ENCODE results near the gene HSCB.
"Not testable (repeated sequence)": the region's sequence is repeated elsewhere in the genome, so short reads cannot be mapped to it uniquely, and the experiment has no call there.

Gene HSCB

DNA sequence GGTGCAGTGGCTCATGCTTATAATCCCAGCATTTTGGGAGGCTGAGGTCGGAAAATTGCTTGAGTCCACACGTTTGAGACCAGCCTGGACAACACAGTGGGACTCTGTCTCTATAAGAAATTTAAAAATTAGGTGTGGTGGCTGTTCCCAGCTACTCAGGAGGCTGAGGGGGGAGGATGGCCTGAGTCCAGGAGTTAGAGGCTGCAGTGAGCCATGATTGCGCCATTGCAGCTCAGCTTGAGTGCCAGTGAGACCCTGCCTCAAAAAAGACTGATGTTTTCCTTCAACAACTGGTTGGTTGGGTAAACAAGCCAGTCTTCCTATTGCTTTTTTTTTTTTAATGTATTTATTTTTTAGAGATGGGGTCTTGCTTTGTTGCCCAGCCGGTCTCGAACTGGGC is 49.3 kb downstream of the HSCB start:
- DNase-seq (ENCODE audit: extremely low read depth in 1 of 2, low read depth in 1 of 2) = no peak

DNA sequence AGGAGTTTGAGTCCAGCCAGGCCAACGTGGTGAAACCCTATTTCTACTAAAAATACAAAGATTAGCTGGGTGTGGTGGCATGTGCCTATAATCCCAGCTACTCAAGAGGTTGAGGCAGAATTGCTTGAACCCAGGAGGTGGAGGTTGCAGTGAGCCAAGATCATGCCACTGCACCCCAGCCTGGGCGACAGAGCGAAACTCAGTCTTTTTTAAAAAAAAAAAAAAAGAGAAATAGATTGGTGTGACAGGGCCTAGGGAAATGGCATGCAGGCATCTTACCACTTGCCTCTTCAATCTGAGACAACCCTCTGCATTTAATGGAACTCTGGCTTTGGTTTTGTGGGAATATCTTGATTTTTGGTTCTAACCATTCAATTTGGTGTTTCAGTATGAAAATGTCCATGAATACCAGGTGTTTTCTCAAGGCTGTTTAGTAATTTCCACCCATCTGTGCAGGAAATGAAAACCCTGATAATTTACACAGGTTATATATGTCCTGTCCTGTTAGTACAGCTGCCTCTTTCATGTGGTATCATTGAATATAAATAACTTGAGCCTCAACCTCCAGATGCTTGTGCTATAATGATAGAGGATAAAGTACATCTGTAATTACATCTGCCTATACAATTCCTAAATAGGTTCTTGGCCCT is 50.1 kb downstream of the HSCB start:
- no peak for DNase-seq (ENCODE audit: extremely low read depth in 1 of 2, low read depth in 1 of 2)

DNA sequence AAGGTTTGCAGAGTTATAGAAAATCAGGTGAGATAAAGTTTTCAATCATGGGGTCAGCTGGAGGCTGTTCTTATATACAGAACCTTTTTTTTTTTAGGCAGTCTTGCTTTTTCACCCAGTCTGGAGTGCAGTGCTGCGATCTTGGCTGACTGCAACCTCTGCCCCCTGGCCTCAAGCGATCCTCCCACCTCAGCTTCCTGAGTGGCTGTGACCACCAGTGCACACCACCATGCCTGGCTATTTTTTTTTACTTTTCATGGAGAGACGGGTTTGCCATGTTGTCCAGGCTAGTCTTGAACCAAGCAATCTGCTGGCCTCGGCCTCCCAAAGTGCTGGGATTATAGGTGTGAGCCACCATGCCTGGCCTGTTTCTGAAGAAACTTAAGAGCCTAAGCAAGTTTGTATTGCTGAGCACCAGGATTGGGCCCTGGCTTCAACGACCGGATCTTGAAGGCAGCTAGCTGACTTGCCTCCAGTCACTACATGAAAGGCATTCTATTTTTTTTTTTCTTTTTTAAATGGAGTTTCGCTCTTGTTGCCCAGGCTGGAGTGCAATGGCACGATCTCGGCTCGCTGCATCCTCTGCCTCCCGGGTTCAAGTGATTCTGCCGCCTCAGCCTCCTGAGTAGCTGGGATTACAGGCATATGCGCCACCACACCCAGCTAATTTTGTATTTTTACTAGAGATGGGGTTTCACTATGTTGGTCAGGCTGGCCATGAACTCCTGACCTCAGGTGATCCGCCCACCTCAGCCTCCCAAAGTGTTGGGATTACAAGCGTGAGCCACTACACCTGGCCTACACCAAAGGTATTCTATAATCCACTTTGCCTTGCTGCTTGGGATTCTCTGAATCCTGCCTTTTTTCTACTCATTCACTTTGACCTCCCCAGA is 50.9 kb downstream of the HSCB start:
- no peak for DNase-seq (ENCODE audit: extremely low read depth in 1 of 2, low read depth in 1 of 2)

DNA sequence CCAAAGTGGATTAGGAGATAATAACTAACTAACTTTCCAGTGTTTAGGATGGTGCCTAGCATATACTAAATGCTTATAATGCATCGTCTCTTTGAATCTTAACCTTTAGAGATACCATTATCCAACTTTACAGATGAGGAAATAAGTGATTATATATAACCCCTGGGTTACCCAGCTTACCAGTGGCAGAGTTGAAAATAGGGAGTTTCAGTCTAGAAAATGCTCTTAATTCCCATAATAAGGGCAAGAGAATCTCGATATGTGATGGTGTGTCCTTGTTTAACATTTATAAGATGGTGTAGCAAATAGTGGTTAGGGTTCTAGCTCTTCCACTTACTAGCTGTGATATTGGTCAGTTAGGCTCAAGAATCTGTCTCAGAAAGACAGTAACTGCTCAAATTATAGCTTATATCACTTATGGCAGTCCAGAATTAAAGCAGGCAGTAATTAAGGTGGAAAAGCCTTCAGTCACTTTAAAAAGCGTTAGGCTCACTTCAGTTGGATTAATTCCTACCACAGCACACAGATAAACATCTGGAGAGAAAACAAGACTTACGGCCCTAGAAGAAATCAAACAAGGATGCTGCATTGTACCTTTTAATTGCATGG is 52.2 kb downstream of the HSCB start:
- no peak for DNase-seq (ENCODE audit: extremely low read depth in 1 of 2, low read depth in 1 of 2)

DNA sequence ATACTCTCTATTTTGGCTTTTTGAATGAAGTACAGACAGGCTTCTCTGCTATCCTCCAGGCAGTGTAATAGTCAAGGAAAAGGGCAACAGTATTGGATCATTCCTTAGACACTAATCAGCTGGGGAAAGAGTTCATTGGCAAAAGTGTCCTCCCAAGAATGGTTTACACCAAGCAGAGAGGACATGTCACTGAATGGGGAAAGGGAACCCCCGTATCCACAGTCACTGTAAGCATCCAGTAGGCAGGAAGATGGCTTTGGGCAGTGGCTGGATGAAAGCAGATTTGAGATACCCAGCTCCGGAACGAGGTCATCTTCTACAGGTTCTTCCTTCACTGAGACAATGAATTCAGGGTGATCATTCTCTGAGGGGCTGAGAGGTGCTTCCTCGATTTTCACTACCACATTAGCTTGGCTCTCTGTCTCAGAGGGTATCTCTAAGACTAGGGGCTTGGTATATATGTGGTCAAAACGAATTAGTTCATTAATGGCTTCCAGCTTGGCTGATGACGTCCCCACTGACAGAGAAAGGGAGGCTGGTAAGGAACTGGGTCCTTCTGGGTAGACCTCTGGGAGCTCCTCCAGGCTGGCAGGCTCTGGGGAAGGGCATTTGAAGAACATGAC is 53.3 kb downstream of the HSCB start:
- no peak for DNase-seq (ENCODE audit: extremely low read depth in 1 of 2, low read depth in 1 of 2)

DNA sequence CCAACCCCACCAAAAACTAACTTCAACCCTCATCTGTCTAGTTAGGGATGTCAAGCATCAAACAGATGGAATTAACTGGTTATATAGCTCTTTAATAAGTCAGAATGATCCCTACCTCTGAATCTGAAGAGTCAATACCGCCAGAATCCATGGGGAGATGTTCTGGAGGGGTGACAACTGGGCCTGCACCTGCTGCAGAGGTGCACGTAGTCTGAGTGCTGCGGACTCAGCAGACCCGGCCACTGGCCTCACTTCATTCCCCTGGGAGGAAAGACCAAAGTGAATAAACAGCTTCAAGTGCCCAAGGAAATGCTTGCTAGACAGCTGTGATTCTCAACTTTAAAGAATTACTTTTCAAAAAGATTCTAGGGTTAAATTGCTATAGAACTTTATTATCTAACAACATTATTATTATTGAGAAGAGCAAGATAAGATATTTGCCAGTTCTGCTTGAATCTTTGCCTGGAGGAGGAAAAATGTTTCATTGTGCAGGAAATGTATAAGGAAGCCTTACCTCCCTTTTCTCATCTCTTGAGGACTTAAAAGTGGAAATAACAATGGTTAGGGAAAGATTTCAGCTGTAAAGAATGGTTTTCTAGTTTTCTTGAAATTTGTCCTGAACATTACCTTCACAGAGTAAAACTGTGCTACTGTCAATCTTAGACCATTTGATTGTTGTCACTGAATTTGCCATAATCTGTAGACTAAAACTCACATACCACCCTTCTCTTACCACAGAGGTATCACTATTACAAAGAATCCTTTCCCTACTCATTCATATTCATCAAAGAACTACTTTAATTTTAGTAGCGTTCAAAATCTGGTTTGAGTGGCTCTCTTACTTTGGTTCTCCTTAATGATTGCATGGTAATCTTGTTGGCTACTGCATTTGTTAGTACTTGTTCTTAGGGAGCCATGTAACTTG is 54.4 kb downstream of the HSCB start:
- no peak for DNase-seq (ENCODE audit: extremely low read depth in 1 of 2, low read depth in 1 of 2)

DNA sequence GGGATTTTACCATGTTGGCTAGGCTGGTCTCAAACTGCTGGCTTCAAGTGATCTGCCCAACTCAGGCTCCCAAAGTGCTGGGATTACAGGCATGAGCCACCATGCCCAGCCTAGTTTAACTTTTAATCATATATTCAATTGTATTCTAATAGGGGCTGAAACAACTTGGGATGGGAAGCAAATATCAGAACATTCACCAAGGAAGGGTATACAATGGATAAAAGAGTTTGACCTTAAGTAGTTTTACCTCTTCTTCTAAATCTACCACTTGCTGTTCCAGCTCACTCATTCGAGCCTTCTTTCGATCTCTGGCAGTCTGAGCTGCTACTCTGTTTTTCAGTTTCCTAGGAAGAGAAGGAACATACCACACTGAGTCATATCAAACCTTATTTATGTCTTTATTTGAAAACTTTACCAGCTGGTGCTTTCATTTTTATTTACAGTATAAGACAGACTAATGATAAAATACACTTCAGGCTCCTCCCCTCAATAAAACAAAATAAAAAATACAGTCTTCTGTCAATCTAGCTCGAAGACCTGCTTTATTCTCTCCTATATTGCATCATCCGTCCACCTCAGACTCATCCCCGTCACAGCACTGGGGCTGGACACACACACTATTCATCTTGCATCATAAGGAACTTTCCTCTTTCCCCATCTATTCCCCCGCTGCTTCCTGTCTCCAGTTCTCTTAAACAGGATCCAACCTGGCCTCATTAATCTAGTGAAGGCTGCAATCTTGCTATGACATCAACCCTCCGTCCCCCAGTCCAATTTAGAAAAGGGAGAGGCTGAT is 57.2 kb downstream of the HSCB start:
- DNase-seq (ENCODE audit: extremely low read depth in 1 of 2, low read depth in 1 of 2) = no peak

DNA sequence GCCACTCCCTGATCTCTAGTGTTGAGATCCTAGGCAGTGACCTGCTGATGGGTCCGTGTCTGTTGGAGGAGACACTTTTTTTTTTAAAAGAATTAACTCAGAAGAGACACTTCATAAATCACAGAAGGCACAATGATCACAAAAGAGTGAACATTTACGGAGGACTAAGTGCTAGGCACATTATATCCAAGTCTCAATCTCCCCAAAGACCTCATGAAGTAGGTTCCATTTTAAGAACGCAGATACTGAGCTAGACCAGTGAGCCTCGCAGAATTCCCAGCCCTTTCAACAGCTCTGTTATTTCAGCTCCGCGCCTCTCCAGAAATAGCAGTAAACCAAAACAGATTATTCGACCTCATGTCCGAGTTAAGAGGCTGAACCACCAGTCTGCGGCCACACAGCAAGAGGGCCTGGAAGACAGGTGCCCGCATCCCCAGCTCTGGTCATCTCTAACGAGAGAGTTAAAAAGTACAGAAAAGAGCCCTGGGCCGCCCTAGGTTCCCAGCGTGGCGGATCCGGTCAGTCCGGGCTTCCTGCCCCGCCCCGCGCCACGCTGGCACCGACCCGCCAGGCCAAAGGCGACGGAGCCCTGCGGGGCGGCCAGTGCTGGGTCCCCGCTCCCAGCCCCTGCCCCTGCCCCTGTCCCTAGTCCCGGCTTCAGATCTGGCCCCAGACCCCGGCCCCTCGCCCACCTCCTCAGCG is 57.9 kb downstream of the HSCB start:
- no peak for DNase-seq (ENCODE audit: extremely low read depth in 1 of 2, low read depth in 1 of 2)

DNA sequence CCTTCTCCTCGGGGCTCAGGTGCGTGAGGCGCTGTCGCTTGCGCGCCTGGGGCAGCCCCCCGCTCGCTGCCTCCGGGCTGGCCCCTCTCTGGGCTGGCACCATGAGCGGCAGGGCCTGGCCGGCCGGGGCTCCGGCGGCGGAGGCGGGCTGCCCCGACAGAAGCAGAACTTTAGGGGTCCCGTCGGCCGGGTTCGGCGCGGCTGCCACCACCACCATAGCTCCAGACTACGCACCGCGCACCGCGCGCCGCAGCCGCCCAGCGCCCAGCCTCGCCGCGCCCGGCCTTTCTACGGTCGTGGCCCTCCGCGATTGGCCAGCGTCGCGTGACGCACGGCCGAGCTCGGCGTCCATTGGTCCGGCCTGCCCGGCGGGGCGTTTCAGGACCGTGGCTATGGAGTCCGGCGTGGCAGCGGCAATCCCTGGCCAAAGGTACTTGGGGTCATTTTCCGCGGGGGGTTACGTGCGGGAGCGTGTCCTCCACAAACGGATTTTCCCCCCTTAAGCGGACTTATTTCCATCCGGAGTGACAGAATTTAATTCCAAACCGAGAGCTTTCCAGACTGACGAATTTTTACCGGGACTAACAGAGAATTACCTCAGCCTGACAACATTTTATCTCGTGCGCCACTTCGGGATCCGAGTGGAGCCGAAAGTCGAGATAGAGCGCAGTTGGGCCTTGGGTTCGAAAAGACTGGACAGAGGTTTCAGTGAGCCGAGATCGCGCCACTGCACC is 58.6 kb downstream of the HSCB start, which contains the start of gene XBP1:
XBP1 (minus strand) TSS at position 262 of the 734 bp plus-strand sequence.
- DNase-seq (ENCODE audit: extremely low read depth in 1 of 2, low read depth in 1 of 2) = peak; percentile 76 to 77

DNA sequence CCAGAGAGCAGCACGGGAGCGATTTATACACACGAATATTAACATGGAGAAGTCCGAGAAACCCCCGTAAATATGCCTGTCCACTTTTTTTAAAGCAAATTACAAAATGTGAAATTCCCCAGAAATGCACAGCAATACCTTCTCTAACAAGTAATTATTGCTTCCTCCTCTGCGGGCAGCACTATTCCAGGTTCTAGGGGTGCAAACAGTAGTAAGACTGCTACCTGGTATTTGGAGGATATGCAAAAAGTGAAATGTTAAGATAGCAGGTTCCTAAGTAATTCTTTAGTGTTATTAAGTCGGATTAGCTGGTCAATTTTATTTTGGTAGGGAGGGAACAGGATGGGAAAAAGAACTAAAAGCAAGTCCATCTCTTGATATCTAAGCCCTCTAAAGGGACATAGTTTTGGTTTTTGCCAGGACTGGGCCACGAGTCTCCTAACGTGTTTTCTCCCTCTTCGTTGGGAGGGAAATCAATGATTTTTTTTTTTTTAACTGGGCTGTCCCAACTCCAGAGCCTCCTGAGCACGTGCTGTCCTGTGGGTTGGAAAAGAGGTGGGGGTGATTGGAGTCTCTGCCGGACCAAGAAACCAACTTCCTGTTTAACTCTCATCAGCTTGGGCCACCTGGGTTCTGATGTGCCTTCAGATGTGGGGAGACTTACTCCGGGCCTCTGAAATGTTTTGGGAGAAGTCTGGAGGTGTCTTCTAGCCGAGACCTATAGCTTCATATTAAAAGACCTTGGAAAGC is 60.2 kb downstream of the HSCB start:
- no peak for DNase-seq (ENCODE audit: extremely low read depth in 1 of 2, low read depth in 1 of 2)

DNA sequence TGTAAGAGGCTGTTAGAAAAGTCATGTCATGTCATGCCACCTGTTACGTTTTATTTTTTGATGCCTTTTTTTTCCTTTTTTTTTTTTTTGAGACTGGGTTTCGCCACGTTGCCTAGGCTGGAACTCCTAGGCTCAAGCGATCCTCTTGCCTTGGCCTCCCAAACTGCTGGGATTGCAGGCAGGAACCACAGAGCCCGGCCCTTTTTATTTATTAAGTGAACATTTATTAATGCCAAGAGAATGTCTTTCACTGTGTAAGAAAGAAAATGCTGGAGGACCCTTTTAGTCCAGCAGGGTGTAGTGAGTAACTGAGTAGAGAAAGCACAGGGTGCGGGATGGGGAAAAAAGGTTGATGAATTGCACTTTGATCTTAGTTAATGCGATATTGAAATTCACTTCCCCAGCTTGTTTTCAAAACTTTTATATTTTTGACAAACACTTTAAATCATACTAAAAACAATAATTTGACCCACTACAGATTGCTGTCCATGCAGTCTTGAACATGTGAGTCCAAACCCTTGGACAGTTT is 60.8 kb downstream of the HSCB start:
- DNase-seq (ENCODE audit: extremely low read depth in 1 of 2, low read depth in 1 of 2) = no peak

DNA sequence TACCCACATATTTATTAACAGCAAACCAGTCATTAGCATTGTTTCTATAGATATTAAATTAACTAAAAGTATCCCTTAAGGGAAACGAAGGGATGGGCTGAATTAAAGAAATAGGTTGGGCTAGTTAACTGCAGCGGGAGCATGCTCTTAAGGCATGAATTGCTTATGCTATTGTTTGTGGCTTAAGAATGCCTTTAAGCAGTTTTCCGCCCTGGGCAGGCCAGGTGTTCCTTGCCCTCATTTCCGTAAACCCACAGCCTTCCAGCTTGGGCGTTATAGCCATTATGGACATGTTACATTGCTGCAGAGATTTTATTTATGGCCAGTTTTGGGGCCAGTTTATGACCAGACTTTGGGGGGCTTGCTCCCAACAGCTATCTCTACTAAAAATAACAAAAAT is 63.6 kb downstream of the HSCB start:
- DNase-seq (ENCODE audit: extremely low read depth in 1 of 2, low read depth in 1 of 2) = not testable (repeated sequence)

Data from stimulated activated CD8-positive, alpha-beta memory T cell treated with anti-CD3 and anti-CD28 coated beads, Interleukin-7, amount 100 ng/mL, for 48 hours (primary cell).